GM13976 (cell line): Measurements from ENCODE around the gene STK39.

Source experiments
- DNase-seq: peaks from one replicate; pipeline ENCODE4 v3.0.0; 2012; ENCODE audit warnings: low spot score
- in situ Hi-C: fragments of 300-500 bp; cut with MboI; formaldehyde crosslinking; loops from one replicate; pipeline ENCODE4 v1.12.0; 2022; ENCODE audit warnings: low sequenced_read_pairs, mixed read lengths, inconsistent platforms; ENCODE audit not compliant: unreplicated experiment
- TF ChIP-seq, protein P1 (sequence below): IDR thresholded peaks from 2 replicates; pipeline ENCODE4 v1.5.1; 2012; ENCODE audit warnings: borderline replicate concordance, mild to moderate bottlenecking; ENCODE audit not compliant: insufficient read depth; ENCODE audit errors: extremely low read depth, missing control alignments, control extremely low read depth

The STK39 gene

GRCh38 chr2:168203762-168204693 lies 43.4 kb downstream of the STK39 start:
- TF ChIP-seq, protein P1, sequence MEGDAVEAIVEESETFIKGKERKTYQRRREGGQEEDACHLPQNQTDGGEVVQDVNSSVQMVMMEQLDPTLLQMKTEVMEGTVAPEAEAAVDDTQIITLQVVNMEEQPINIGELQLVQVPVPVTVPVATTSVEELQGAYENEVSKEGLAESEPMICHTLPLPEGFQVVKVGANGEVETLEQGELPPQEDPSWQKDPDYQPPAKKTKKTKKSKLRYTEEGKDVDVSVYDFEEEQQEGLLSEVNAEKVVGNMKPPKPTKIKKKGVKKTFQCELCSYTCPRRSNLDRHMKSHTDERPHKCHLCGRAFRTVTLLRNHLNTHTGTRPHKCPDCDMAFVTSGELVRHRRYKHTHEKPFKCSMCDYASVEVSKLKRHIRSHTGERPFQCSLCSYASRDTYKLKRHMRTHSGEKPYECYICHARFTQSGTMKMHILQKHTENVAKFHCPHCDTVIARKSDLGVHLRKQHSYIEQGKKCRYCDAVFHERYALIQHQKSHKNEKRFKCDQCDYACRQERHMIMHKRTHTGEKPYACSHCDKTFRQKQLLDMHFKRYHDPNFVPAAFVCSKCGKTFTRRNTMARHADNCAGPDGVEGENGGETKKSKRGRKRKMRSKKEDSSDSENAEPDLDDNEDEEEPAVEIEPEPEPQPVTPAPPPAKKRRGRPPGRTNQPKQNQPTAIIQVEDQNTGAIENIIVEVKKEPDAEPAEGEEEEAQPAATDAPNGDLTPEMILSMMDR, result no peak
- in situ Hi-C loops, result no loop called here
- no peak for DNase-seq

DNA sequence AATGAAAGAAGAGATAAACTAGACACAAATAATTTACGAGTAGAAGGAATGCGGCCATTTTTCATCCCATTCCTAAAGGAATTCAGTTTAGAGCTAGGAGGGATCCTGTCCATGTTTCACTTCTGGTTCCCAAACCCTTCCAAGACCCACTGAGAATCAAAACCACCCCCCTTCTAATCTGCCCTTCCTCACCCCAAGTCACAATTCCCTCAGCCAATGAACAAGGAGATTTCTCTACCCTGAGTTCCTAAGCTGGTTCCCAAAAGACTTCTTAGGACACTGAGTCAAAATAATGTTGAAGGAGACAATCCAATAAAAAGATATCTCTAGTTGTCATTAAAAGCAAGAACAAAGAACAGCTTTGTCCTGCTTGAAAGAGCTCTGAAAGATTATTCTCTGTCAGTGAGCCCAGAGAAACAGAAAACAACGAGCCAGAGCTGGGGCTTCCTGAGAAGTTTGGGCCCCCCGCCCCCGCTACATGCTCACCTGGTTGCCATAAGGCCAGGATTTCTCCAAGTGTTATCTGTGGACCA lies 45.7 kb downstream of the STK39 start:
- DNase-seq, result no peak
- in situ Hi-C loops, result no loop called here
- TF ChIP-seq, protein P1, result no peak

DNA sequence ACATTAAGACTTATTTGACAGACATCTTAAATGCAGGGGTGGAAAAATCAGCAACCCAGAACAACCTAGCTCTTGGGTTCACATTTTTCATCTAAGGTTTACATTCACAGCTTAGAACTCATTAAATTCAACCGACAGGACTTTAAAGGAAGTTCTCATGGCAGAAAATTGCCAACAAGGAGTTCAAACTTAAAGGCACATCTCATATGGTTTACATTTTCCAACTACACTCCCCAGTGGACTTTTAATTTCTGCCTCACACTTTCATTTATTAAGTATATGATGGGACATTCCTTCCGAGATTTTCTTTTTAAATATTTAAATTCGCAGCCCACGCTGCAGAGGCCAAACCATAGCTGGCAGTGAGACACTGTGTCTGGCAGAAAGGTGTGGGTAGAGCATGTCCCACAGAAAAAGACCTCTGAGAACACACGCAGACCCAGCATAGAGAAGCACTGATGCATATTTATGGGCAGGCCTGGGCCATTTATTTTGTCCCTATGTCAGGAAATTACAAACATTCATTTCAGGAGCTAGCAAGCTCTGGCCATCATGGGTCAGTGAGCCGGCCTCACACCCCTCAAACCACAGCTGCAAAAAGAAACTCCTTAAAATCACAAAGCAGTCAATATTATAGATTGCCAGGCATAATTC lies 46.3 kb downstream of the STK39 start:
- no peak for DNase-seq
- in situ Hi-C loops, result no loop called here
- TF ChIP-seq, protein P1, result no peak

DNA sequence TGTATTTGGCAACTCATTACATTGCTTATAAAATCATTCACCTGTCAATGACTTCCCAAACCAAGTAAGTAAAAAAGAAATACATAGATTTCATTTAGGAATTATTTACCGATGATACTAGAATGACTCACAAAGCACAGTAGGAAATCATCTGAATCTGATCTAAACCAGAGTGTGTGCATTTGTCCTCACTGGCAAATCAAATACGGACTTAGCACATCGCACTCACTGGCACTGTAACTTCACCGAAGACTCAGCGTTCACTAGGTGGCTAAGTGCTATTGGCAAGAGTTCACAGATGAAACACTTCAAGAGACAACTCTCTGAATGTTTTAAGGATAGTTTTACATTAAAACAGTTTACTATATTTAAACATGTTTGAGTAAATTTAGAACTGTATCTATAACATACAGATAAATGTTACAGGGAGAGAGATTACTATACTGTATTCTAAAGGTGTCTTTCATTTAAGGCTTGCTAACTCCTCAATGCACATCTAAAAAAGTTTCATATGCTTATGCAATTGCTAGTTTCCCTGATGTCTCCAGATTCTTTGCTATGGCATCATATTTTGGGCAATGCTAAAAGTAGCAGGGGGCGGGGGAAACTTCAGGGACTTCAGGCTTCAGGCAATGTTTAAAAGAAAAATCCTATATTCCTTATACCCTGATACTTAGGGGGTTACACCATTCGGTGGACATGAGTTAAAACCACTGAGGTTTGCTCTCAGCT lies 48.8 kb downstream of the STK39 start:
- in situ Hi-C loops, result no loop called here
- DNase-seq, result no peak
- TF ChIP-seq, protein P1, result no peak

GRCh38 chr2:168196764-168197180 lies 50.6 kb downstream of the STK39 start:
- DNase-seq, result no peak
- in situ Hi-C loops, result no loop called here
- TF ChIP-seq, protein P1, result no peak

GRCh38 chr2:168194784-168195522 lies 52.4 kb downstream of the STK39 start:
- in situ Hi-C loops, result no loop called here
- DNase-seq, result peak; percentile 58
- TF ChIP-seq, protein P1, result no peak
